ENCODE data around the gene ZNF444. TPM values are rescaled to one million over a fixed set of nuclear protein-coding genes. Genes with fewer than 3 reads are reported as not detected.

The ZNF444 gene
- total and polyA plus RNA-seq, 9 of the 15 experiments (the other 6 are each of a cell fraction or from before 2014, with no cell fraction given), result 0.39 to 40.0 (median 6.9) TPM

- no peak overlapping the region for H3K4me3 ChIP-seq
- peaks cover 28% of the 10 kb centered on the region; the same call in 2 of the 3 replicates for H3K36me3 ChIP-seq (ENCODE audit: control insufficient read depth, insufficient read depth, low read length)
- no peaks in the 10 kb centered on the region for H3K9me1 ChIP-seq (ENCODE audit: control insufficient read depth, insufficient read depth, low read length)
- no peak overlapping the region for H3K27ac ChIP-seq (ENCODE audit: extremely low read depth, low read depth, low read length)
- TF ChIP-seq CBX8 (IDR thresholded peaks at IDR 0.05; ENCODE audit: borderline replicate concordance, extremely low read depth, low read depth, low read length, poor library complexity, severe bottlenecking) (no peak), ZNF717 (CRISPR knock-in tag; IDR thresholded peaks at IDR 0.05) (no peak), MAFG (tag; conservative IDR thresholded peaks at IDR 0.05) (no peak), TAF7 (tag; IDR thresholded peaks at IDR 0.05) (no peak), ETV5 (CRISPR knock-in tag; IDR thresholded peaks at IDR 0.05; ENCODE audit: low read depth) (no peak), NFE2 (IDR thresholded peaks at IDR 0.05; ENCODE audit: low read depth) (no peak), RHOXF2B (CRISPR knock-in tag; conservative IDR thresholded peaks at IDR 0.05) (no peak), ZNF224 (CRISPR knock-in tag; IDR thresholded peaks at IDR 0.05) (no peak)
- TF ChIP-seq, protein P1, sequence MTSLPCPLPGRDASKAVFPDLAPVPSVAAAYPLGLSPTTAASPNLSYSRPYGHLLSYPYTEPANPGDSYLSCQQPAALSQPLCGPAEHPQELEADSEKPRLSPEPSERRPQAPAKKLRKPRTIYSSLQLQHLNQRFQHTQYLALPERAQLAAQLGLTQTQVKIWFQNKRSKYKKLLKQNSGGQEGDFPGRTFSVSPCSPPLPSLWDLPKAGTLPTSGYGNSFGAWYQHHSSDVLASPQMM (CRISPR knock-in tag; IDR thresholded peaks at IDR 0.05), result no peak
- TF ChIP-seq, protein P2, sequence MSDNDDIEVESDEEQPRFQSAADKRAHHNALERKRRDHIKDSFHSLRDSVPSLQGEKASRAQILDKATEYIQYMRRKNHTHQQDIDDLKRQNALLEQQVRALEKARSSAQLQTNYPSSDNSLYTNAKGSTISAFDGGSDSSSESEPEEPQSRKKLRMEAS (CRISPR knock-in tag; IDR thresholded peaks at IDR 0.05), result no peak
- TF ChIP-seq, protein P3, sequence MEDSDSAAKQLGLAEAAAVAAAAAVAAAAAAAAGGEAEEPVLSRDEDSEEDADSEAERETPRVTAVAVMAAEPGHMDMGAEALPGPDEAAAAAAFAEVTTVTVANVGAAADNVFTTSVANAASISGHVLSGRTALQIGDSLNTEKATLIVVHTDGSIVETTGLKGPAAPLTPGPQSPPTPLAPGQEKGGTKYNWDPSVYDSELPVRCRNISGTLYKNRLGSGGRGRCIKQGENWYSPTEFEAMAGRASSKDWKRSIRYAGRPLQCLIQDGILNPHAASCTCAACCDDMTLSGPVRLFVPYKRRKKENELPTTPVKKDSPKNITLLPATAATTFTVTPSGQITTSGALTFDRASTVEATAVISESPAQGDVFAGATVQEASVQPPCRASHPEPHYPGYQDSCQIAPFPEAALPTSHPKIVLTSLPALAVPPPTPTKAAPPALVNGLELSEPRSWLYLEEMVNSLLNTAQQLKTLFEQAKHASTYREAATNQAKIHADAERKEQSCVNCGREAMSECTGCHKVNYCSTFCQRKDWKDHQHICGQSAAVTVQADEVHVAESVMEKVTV (CRISPR knock-in tag; IDR thresholded peaks at IDR 0.05), result no peak
- ChIA-PET CTCF (ENCODE audit: low intra/inter-chr PET ratio) (no interaction called here), POLR2A (no interaction called here)
- H2AFZ ChIP-seq (ENCODE audit: low read depth, low read length), result no peak overlapping the region
- intact Hi-C loops (cut with micrococcal nuclease) (no loop called here), in situ Hi-C loops (cut with MboI) (no loop called here)
- H3K4me1 ChIP-seq (replicated peaks in 1 of 2; ENCODE audit: control insufficient read depth in 2 of 2, insufficient read depth in 2 of 2, low read length in 2 of 2), result peaks cover 0 to 4% of the 10 kb centered on the region in 2 experiments; a peak in 1 of 5 replicates
- WGBS (ENCODE audit: insufficient coverage, low coverage, missing lambda C conversion rate), result 76% methylated on average over 6 of the region's 6 CpGs
- no peaks in the 10 kb centered on the region for H3K27me3 ChIP-seq (ENCODE audit: control insufficient read depth in 2 of 2, insufficient read depth in 2 of 2, low read length in 2 of 2)
- no peak overlapping the region for H3K4me2 ChIP-seq (ENCODE audit: insufficient read depth, low read length)
- no peak for FAIRE-seq
- DNase-seq (ENCODE audit: extremely low read depth in 1 of 4, low spot score in 3 of 4), result no peak
- peaks cover 5% of the 10 kb centered on the region; the same call in 2 of the 3 replicates for H3K79me2 ChIP-seq (ENCODE audit: control insufficient read depth, insufficient read depth, low read length)
- no TSS peak for BruUV-seq (replicated peaks)
- no peaks in the 10 kb centered on the region; the same call in 1 of the 2 replicates for H4K20me1 ChIP-seq (replicated peaks; ENCODE audit: control insufficient read depth, insufficient read depth, low read length)
- H3K9me3 ChIP-seq (replicated peaks; ENCODE audit: control insufficient read depth, insufficient read depth, low read depth, low read length), result no peaks in the 10 kb centered on the region
- H3K9ac ChIP-seq (ENCODE audit: insufficient read depth in 1 of 2, low read depth in 2 of 2, low read length in 2 of 2), result no peak overlapping the region
- ATAC-seq, result no peak
Measured at GRCh38 chr19:56153507-56153906, 12.4 kb downstream of the ZNF444 start.
